PFSK-1 (cell line): ENCODE measurements around the gene DNMT3B.

Experiments
- POLR2AphosphoS5 ChIP-seq: IDR thresholded peaks from 2 replicates; pipeline ENCODE4 v1.6.1; 2012; ENCODE audit warnings: low read depth, mild to moderate bottlenecking, control low read depth, low read length, moderate library complexity
- SIN3A ChIP-seq: IDR thresholded peaks from 2 replicates; pipeline ENCODE4 v1.6.1; 2012; ENCODE audit warnings: mild to moderate bottlenecking, low read length, moderate library complexity, borderline replicate concordance; ENCODE audit not compliant: insufficient read depth
- TF ChIP-seq, protein P1 (sequence below), 2 experiments: IDR thresholded peaks; 2 replicates each; pipeline versions ENCODE4 v1.6.1 to v1.8.0; 2011 to 2012; ENCODE audit warnings: low read depth in 2 of 2, low read length in 2 of 2, control low read depth in 1 of 2, inconsistent platforms in 1 of 2, mild to moderate bottlenecking in 1 of 2, moderate library complexity in 1 of 2; ENCODE audit not compliant: insufficient read depth in 1 of 2

GRCh38 chr20:32749914-32750637, 12.1 kb upstream of the DNMT3B start:
- TF ChIP-seq SIN3A: no peak
- TF ChIP-seq POLR2AphosphoS5: no peak
- TF ChIP-seq, protein P1, sequence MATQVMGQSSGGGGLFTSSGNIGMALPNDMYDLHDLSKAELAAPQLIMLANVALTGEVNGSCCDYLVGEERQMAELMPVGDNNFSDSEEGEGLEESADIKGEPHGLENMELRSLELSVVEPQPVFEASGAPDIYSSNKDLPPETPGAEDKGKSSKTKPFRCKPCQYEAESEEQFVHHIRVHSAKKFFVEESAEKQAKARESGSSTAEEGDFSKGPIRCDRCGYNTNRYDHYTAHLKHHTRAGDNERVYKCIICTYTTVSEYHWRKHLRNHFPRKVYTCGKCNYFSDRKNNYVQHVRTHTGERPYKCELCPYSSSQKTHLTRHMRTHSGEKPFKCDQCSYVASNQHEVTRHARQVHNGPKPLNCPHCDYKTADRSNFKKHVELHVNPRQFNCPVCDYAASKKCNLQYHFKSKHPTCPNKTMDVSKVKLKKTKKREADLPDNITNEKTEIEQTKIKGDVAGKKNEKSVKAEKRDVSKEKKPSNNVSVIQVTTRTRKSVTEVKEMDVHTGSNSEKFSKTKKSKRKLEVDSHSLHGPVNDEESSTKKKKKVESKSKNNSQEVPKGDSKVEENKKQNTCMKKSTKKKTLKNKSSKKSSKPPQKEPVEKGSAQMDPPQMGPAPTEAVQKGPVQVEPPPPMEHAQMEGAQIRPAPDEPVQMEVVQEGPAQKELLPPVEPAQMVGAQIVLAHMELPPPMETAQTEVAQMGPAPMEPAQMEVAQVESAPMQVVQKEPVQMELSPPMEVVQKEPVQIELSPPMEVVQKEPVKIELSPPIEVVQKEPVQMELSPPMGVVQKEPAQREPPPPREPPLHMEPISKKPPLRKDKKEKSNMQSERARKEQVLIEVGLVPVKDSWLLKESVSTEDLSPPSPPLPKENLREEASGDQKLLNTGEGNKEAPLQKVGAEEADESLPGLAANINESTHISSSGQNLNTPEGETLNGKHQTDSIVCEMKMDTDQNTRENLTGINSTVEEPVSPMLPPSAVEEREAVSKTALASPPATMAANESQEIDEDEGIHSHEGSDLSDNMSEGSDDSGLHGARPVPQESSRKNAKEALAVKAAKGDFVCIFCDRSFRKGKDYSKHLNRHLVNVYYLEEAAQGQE (IDR thresholded peaks at IDR 0.05; ENCODE audit: insufficient read depth in 1 of 2, low read depth in 2 of 2, low read length in 2 of 2): peak in 1 of 2 experiments; percentile 53; a peak in 1 of 4 replicates
